Heart left ventricle (tissue), 13 donors: ENCODE results near the gene TMEM203.

Experiments
- CTCF ChIP-seq, 12 donors: fragments of 200-600 bp; sonication (generic) in 4 of 12; IDR thresholded peaks; one replicate each; pipeline versions ENCODE4 v1.5.0 to v1.8.0; 2018 to 2022; ENCODE audit warnings: antibody characterized with exemption in 12 of 12, mild to moderate bottlenecking in 5 of 12
- POLR2A ChIP-seq, 2 donors: fragments of 450-650 bp; IDR thresholded peaks; one replicate each; pipeline ENCODE4 v1.6.1; 2017; ENCODE audit warnings: antibody characterized with exemption in 2 of 2, mild to moderate bottlenecking in 2 of 2, moderate library complexity in 2 of 2
- donor health status: ischemic (EF 13 %, LVEDD 7.1; RV severe dilation, severe dysfunction).
- donor health status: DM: no; HTN: yes; CAD: no.
- donor health status: DM: no; HTN: no; CAD: no.
- donor health status: ischemic (EF 25% LVEDD 6.9; RV normal size, moderate dysfunction).
- donor health status: ischemic (EF 25% LVEDD 5.7; RV mildly dilated, moderate dysfunction).
- donor health status: ischemic (EF 35%, LVEDD 5.7; RV mildly dilated, moderate dysfunction).
- donor health status: nonischemic (EF 11% LVEDD 7.7; RV severe dilation, severe dysfunction).
- donor health status: DM: yes; HTN: yes; CAD: no.
- donor health status: PGD.
- donor health status: ischemic (EF 29% LVEDD 5.4; RV normal size, mild dysfunction).
- donor health status: nonischemic (EF 23%, LVEDD 6.1; RV moderate dilation, normal function).

- no peak for TF ChIP-seq CTCF (IDR thresholded peaks at IDR 0.05)
- TF ChIP-seq POLR2A (IDR thresholded peaks at IDR 0.05) = no peak
Observed at GRCh38 chr9:137202966-137203365, 2.5 kb downstream of the TMEM203 start.
